ENCODE results near the gene GNAL. TPM values are rescaled to one million over a fixed set of nuclear protein-coding genes. Genes with fewer than 3 reads are reported as not detected.

GNAL gene
- total RNA-seq, 1 experiment from 2014 or later = 24.0 TPM

DNA sequence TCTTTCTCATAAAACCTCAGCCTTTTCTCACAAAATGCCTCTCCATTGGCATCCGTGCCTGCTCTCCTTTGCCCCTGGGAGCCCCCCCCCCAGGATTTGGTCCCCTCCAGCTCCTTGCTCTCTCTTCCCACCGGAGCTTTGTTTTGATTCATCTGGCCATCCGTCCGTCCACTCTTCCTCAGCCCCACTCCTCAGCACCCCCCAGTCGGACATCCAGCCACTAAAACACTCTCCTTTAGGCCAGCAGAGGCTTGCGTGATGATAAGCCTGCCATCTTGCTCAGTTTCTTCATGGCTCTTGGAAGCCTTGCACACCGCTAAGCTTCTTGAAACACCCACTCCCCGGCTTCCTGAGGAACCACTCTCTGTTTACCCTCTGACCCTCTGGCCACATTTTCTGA, 31.5 kb upstream of the GNAL start:
- Histone ChIP-seq H2BK15ac (ENCODE audit: low read depth, low read length) (no peak overlapping the region), H3K23me2 (ENCODE audit: insufficient read length, low read depth, low read length, poor library complexity, severe bottlenecking) (no peaks in the 10 kb centered on the region), H3K27me3 (ENCODE audit: insufficient read depth, low read length) (no peaks in the 10 kb centered on the region), H3K4ac (ENCODE audit: low read depth, low read length) (no peak overlapping the region), H2BK5ac (ENCODE audit: insufficient read length, low read length) (no peak overlapping the region), H3K14ac (ENCODE audit: insufficient read depth, low read length) (no peak overlapping the region), H2BK12ac (ENCODE audit: insufficient read length, low read depth, low read length) (no peak overlapping the region), H3K23ac (ENCODE audit: insufficient read length, low read depth, low read length) (no peak overlapping the region), H3K9me3 (ENCODE audit: control insufficient read depth, low read depth, low read length) (no peaks in the 10 kb centered on the region), H3K79me1 (ENCODE audit: insufficient read depth, low read depth, low read length, poor library complexity, severe bottlenecking) (no peaks in the 10 kb centered on the region), H4K20me1 (ENCODE audit: control insufficient read depth, insufficient read depth, insufficient read length) (peaks cover 2% of the 10 kb centered on the region), H3K56ac (ENCODE audit: insufficient read length, low read depth, low read length) (no peak overlapping the region), H3K18ac (ENCODE audit: insufficient read length, low read depth, low read length) (no peak overlapping the region), H3T11ph (ENCODE audit: low read length) (no peak overlapping the region), H2BK20ac (ENCODE audit: low read depth, low read length, poor library complexity, severe bottlenecking) (no peak overlapping the region), H3K4me2 (ENCODE audit: insufficient read depth, insufficient read length, low read length) (no peak overlapping the region), H2BK120ac (ENCODE audit: low read depth, low read length, poor library complexity, severe bottlenecking) (no peak overlapping the region), H2AK5ac (ENCODE audit: insufficient read length, low read length) (no peak overlapping the region), H3K27ac (ENCODE audit: insufficient read length, low read depth, low read length) (no peak overlapping the region), H3K79me2 (ENCODE audit: insufficient read depth, low read length) (no peaks in the 10 kb centered on the region), H4K8ac (replicated peaks; ENCODE audit: insufficient read length, low read depth, low read length) (no peak overlapping the region), H3K9ac (ENCODE audit: extremely low read depth, insufficient read length, low read length) (no peak overlapping the region), H3K4me1 (ENCODE audit: insufficient read depth, low read length) (no peaks in the 10 kb centered on the region), H4K91ac (ENCODE audit: insufficient read length, low read depth, low read length) (no peak overlapping the region), H2AFZ (ENCODE audit: low read length) (no peak overlapping the region), H4K5ac (ENCODE audit: insufficient read length, low read depth, low read length) (no peak overlapping the region)
- TF ChIP-seq CTCF (conservative IDR thresholded peaks at IDR 0.05) = no peak
- no peaks in the 10 kb centered on the region; a peak in 1 of 5 replicates for H3K9me3 Mint-ChIP-seq
- H3K4me1 Mint-ChIP-seq = peaks cover 6 to 8% of the 10 kb centered on the region in 2 experiments
- DNase-seq = no peak
- no CpG with 5 or more reads among the region's 8 CpGs for WGBS (ENCODE audit: extremely low coverage, insufficient read length, low lambda C conversion rate)
- H3K4me3 Mint-ChIP-seq = no peak overlapping the region
- no peaks in the 10 kb centered on the region for H3K36me3 Mint-ChIP-seq (ENCODE audit: insufficient read depth in 1 of 3, low read depth in 3 of 3)
- H3K27ac Mint-ChIP-seq = no peak overlapping the region
- peaks cover 23% of the 10 kb centered on the region for H3K27me3 Mint-ChIP-seq (ENCODE audit: low read depth)
